Measurements from ENCODE around the gene ANKRD2.
"Not testable (repeated sequence)": the region's sequence is repeated elsewhere in the genome, so short reads cannot be mapped to it uniquely, and the experiment has no call there.

ANKRD2 gene

DNA sequence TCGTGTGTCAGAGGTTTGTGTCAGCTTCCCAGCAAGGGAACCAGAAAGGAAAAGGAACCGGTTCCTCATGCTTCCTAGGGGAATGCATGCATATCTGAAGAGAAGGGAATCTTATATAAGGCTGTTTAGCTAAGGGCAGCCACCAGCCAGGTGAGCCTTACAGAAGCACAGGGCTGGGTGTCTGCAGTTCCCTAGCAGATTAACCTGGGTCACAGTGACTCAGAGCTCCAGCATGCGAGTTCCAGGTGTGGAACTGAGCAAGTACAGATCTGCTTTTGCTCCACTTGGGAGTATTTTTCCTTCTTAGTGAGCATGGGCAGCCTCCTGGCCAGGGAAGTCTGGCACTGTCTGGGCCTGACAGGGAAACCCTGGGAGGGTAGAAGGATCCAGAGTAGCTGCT, 957 bp upstream of the ANKRD2 start:
- no peak for DNase-seq (ENCODE audit: low spot score)

DNA sequence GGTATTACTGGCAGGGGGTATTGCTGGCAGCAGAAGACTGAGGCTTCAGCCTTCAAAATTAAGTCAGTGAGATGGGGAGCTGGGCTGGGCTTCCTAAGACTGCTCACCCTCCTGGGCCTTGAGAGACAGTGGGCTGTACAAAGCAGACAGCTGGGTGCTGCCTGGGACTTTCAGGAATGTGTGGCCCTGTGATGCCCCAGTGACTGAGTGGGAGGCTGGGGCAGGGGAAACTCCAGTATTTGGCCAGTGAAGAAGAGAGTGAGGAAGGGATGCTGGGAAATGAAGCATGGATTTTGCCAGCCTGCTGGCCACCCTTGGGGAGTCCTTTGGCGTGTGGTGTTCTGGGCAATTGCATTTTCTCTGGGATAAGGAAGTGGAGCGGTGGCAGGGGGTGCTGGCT, 442 bp downstream of the ANKRD2 start:
- no peak for DNase-seq (ENCODE audit: low spot score)

DNA sequence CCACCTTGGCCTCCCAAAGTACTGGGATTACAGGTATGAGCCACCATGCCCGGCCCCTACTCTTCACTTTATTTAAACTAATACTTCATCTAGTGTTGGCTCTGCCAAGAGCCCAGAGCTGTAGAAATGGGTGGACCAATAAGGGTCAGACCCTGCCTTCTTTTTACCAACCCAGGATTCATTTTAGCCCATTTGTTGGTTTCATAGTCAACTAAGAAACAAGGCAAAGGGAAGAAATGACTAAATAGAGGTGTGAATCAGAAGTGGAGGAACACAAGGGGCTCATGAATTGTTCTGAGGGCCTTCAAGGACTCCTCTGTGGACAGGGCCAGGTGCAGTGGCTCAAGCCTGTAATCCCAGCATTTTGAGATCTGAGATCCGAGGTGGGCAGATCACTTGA, 1.1 kb downstream of the ANKRD2 start:
- DNase-seq (ENCODE audit: low spot score): no peak

DNA sequence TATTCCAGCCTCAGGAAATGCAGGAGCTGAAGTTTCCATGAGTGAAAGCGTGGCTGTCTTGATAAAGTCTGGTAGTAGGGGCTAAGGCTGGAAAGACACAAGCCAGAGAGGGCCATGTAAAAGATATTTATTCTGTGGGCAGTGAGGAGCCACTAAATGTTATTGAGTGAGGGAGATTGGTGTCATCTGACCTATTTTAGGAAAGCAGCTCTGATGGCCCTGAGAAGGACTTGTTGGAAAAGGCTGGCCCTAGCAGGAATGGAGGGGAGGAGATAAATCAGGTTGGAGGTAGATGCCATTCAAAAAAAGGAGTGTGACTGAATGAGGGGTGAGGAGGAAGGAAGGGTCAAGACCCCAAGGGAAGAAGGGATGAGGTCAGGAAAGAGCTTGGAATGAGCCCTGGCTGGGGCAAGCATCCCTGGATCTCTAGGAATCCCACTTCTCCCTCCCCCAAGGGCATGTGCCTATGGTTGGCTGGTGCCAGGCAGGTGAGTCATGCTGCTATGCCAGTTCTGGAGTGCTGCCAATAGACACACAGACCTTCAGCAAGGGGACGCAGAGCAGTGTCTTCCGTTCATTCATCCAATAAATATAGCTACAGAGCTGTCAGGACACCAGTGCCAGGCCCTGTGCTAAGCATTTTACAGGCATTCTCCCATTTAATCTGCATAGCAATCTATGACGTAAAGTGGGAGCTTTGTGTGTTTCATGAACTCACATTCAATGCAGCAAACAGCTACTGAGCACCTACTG, 2.0 kb downstream of the ANKRD2 start:
- DNase-seq (ENCODE audit: low spot score): no peak

DNA sequence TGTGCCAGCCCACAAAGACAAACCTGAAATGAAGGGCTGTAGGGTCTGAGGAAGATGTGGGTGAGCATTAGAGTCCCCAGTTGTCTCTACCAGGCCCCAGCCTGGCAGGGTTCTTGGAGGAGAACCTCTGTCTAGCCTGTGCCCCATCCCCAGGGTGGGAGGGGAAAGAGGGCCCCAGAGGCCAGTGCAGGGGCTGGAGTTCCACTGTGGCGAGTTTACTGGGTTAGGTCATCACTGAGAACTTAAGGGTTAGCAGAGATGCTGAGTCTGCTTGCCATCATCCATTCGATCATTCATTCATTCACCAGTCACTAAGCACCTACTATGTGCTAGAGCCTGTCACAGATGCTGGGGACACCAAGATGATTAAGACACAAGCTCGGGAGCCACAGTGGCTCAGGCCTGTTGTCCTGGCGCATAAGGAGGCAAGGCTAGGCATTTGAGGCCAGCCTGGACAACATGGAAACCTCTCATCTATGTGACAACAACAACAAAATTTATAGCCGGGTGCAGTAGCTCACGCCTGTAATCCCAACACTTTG, 2.6 kb downstream of the ANKRD2 start:
- no peak for DNase-seq (ENCODE audit: low spot score)

DNA sequence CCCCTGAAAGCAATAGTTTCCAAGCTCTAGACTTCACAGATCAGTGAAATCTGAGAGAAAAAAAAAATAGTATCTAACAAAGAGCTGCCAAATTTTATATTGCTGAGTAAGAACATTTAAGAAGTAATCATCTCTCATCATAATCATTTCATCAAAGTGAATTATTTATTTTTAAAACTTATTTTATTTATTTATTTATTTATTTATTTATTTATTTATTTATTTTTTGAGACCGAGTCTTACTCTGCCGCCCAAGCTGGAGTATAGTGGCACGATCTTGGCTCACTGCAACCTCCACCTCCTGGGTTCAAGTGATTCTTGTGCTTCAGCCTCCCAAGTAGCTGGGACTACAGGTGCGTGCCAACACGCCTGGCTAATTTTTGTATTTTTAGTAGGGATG, 3.9 kb downstream of the ANKRD2 start:
- not testable (repeated sequence) for DNase-seq (ENCODE audit: low spot score)

DNA sequence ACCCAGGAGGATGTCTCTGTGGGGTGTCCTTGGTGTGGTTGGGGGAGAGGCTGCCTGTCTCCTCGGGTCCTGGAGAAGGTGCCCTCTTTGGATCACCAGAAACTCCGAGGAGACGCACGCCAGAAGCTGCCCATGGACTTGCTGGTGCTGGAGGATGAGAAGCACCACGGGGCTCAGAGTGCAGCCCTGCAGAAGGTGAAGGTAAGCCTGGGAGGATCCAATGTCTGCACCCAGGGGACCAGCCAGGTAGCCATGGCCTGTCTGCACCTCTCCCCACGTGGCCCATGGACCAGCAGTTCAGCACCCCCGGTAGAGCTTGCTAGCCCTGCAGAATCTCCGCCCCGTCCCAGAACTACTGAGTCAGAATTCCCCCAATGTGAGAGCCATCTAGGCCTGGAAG, 5.1 kb downstream of the ANKRD2 start:
- DNase-seq (ENCODE audit: low spot score): no peak

DNA sequence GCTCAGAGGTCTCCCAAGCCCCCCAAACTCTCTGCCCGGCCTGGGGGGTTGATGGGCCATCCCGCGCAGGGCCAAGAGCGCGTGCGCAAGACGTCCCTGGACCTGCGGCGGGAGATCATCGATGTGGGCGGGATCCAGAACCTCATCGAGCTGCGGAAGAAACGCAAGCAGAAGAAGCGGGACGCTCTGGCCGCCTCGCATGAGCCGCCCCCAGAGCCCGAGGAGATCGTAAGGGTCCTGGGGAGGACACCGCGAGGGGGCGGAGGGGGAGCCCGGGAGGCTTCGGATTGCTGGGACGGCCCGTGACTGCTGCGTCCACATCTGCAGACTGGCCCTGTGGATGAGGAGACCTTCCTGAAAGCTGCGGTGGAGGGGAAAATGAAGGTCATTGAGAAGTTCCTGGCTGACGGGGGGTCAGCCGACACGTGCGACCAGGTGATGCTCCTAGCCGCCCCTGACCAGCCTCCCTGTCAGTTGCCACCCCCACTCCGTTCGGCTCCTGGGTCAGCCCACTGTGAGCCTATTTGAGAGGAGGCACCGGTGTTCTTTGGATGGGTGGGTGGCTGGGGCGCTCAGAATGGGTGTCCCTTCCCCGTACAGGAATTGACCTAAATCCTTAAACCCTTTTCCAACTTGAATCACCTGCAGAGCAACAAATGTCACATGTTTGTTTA, 5.7 kb downstream of the ANKRD2 start:
- no peak for DNase-seq (ENCODE audit: low spot score)

DNA sequence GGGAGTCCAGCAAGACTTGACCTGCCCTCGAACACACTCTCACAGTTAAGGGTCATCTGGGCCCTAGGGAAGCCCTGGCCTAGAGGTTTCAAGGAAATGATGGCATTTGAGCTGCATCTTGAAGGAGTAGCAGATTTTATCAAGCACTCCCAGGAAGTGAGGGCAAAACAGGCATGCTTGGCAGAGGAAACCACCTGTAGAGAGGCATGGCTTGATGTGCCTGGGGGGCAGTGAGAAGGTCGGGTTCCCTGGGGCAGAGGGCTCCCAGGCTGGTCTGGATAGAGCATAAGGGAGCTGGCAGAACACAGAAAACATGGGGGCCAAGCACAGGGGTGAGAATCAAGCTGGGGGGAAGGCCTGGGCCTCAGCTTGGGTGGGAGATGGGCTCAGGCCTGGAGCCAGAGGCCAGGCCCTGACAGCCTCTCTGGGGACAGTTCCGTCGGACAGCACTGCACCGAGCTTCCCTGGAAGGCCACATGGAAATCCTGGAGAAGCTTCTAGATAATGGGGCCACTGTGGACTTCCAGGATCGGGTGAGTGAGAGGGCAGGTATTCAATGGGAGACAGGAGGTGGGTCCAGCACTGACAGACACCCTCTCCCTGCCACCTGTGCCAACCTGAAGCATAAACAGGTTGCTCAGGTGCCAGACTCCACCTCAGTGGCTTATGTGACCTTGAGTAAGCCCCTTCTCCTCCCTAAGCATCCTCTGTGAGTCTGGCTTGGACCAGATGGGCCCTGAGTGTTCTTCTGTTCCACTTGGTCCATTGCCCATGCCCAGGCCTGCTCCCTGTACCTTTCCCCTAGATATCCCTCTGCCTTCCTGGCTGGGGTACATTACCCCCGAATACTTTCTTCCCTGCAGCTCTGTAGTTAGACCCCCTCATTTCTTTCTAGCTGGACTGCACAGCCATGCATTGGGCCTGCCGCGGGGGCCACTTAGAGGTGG, 8.1 kb downstream of the ANKRD2 start:
- DNase-seq (ENCODE audit: low spot score): no peak

DNA sequence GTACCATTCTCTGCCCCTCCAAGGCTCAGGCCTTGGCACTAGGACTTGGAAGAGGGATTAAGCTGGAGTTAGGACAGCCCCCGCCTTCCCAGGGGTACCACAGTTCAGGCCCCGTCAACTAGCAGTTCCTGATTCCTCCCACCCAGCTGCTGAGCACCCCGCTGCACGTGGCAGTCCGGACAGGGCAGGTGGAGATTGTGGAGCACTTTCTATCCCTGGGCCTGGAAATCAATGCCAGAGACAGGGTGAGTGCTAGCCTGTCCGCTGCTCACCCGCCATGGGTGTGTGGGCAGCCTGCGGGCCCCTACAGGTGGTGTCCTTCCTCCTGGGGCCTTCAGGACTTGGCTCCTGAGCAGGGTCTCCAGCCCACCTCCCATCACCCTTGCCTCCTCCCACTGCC, 9.6 kb downstream of the ANKRD2 start:
- no peak for DNase-seq (ENCODE audit: low spot score)

DNA sequence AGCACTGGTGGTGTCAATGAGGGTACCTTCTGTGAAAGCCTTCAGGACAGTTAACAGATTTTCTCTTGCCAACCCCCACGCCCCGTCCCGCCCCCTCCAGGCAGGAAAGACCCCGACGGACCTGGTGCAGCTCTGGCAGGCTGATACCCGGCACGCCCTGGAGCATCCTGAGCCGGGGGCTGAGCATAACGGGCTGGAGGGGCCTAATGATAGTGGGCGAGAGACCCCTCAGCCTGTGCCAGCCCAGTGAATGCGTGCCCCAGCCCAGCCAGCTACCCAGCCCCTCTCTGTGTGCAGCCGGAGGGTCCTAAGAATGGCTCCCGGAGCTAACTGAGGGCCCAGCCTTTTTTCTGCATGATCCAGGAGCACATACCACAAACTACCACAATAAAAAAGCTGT, 10.9 kb downstream of the ANKRD2 start:
- no peak for DNase-seq (ENCODE audit: low spot score)

DNA sequence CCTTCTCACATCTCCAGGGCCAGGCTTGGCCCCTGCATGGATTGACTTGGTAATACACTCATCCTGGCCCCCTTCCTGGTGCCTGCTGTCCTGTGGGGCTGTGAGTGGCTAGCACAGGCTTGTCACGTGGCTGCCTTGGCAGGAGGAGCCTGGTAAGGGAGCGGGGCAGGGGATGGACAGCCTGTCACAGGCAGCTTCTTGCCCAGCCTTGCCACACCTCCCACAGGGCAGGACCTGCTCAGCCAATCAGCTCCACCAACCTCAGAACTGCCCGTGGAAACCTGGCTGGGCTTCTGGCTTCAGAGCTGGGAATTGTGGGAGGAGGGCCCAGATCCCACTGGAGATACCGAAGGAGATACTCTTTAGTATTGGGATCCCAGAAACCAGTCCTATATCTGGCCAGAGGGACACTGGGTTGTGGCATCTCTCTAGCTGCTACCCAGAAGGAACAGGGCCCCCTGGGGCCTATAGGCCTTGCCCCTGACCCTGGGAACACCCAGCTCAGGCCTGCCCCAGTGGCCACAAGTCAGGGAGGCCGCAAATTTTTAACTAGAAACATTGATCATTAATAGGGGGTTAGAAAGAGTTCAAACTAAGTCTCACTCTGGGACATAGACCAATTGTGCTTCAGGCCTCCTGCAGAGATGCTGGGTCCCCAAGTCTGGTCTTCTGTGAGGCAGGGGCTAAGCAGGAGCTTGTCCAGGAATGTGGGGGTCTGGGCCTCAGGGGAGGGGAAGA, 11.7 kb downstream of the ANKRD2 start, which contains the start of gene HOGA1:
Gene HOGA1, plus strand, starts transcription at position 330 of the 738 bp plus-strand sequence. Its CDS starts 315 bp downstream, at position 645.
- DNase-seq (ENCODE audit: low spot score): no peak

DNA sequence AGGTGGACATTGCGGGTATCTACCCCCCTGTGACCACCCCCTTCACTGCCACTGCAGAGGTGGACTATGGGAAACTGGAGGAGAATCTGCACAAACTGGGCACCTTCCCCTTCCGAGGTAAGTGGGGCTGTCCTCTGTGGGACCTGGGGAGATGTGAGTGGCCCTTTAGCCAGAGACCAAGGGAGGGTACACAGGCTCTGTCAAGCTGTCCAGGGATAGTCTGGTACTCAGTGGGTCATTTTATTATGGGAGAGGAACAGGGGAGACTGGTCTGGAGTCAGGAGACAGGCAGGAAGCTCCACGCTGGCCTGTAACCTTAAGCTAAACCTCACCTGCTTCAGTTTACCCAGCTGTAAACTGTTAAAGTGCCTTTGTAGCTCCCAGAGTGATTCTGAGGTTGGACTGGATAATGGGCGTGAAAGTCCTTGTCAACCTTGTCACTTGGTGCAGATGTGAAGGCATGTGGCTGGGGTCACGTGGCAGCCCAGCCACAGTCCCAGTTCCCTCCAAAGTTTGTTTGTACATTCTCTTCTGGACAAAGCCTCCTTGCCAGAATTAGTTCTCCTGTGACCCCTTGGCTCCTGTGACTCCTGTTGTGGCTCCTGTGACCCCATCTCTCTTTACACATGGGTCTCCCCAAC, 12.3 kb downstream of the ANKRD2 start:
- no peak for DNase-seq (ENCODE audit: low spot score)

DNA sequence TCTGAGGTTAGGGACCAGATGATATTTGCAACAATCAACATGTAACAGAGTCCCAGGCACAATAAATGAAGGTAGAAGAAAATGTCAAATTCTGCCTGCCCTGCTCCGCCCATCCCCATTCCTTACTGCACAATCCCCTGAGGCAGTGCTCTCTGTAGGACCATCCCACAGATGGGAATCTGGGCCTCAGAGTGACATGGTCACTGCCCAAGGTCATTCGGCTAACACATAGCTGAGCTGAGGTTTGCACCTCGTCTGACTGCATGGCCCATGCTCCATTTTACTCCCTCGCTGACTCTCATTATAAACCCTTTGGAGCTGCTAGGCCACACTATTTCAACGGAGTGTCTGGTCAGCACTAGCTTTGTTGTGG, 12.8 kb downstream of the ANKRD2 start:
- no peak for DNase-seq (ENCODE audit: low spot score)

DNA sequence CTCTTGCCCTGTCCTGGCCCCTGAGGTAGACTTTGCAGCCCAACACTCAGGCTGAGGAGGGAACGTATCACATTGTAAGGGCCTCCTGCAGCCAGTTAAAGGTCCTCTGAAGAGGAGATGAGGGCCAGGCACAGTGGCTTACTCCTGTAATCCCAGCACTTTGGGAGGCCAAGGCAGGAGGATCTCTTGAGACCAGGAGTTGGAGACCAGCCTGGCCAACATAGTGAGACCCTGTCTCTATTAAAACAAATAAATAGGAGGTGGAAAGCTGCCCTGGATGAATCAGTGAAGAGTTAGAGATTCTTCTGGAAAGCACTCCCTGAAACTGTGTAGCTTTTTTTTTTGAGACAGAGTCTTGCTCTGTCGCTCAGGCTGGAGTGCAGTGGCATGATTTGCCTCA, 14.6 kb downstream of the ANKRD2 start:
- no peak for DNase-seq (ENCODE audit: low spot score)

DNA sequence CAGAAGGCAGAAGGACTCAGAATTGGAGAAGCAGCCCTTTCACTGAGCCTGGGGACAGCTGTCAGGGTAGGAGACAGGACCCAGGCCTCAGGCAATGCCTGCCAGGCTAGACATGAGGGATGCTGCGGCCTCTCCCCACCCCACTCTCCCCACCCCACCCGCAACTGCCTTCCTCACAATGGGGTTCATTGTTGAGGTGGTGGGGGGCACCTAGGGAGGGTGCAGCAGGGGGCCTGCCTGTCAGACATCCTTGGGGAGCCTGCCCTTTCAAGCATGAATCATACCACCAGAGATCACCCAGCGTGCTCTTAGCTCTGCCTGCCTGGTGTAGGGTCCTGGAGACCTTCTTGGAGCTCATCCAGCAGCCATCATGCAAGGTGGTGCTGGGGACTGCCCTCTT, 16.9 kb downstream of the ANKRD2 start, which contains the start of gene C10orf62:
Gene C10orf62, plus strand, starts transcription at position 243 of the 400 bp plus-strand sequence. CDS start 177 bp downstream, outside the sequence.
- DNase-seq (ENCODE audit: low spot score): no peak

DNA sequence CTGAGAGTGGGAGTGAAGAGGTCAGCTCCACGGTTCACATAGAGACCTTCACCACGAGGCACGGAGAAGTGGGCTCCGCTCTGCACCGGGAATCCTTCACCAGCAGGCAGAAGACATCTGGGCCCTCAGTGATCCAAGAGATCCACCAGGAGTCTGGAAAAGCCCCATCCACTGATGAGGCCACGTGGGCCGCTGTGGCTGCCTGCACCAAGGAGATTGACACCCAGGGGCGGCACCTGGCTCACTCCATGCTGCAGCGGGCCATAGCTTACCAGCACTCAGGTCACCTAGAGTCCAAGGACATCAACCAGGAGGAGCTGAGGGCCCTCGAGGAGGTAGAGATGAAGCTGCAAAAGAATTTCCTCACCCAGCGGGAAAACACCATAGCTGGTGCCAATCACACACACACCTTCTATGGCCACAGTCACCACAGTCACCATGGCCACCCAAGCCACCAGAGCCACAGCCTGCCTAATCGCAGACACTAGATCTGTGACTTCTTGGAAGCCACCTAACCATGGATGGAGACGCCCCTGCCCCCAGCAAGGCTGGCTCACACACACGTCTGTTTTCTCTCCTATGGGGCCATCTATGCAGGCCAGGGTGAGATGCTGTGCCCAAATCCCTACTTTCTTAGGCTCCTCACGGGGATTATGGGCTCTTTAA, 17.6 kb downstream of the ANKRD2 start:
- DNase-seq (ENCODE audit: low spot score): no peak

DNA sequence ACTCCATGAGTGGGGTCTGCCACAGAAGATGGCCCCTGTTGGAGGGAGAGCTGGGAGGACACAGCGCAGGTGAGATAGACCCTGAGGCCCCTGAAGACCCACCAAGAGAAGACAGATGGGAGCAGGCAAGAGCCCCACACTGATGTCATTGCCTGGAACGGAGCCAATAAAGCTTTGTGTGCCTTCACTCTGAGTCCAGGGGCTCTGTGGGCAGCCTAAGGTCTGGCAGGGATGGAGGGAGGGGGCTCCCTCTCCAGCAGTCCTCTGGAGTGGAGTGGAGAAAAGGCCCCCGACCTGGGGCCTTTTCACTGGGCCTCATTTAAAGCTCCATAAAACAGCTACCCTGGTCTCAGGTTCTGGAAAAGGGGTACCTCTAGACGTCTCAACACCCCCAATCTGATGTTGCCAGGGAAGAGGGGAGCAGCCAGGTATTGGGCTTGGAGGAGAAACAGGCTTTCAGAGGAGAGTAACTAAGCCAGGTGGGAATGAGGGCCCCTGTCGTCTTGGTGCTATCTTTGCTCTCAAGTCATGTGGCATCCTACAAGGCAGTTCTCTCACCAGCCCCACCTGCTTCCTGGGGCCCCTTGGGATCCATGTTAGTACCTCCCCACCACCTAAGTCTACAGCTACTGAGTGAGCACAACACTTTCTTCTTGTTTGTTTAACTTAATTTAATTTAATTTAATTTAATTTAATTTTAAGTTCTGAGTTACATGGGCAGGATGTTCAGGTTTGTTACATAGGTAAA, 18.3 kb downstream of the ANKRD2 start:
- no peak for DNase-seq (ENCODE audit: low spot score)

DNA sequence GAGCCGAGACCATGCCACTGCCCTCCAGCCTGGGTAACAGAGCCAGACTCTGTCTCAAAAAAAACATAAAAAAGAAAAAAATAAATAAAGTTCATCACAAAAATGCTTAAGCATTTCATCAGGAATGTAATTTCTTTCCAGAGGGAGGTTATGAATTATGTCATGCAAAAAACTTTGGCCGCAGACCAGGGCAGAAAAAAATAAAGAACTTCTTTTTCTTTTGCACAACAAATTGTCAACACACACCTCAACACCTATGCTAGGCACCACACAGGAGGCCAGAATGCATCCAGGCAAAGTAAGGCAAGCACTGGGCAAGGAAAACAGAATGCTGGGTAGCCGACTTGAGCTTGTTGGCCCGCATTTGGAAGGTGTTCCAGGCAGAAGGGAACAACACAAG, 20.8 kb downstream of the ANKRD2 start:
- DNase-seq (ENCODE audit: low spot score): no peak

All from CD4-positive, alpha-beta T cell treated with Interleukin-6 at 100 ng/mL for 8 hours (primary cell).